CD14-positive monocyte (primary cell): ENCODE data around the gene ZNF346. TPM values are rescaled to one million over a fixed set of nuclear protein-coding genes. Genes with fewer than 3 reads are reported as not detected.

ENCODE experiments used
- DNase-seq, 3 donors: peaks; one replicate each; pipeline ENCODE4 v3.0.0-alpha.2; 2011 to 2022
- H2AFZ ChIP-seq: 2 replicates; pipeline ENCODE4 v1.6.0; 2012; ENCODE audit warnings: mild to moderate bottlenecking, low read depth, low read length, inconsistent platforms; ENCODE audit not compliant: insufficient read depth, poor library complexity, severe bottlenecking
- H3K27ac ChIP-seq, 2 donors: 1 replicate in 1 of 2; 2 replicates in 1 of 2; pipeline ENCODE4 v1.5.1; 2012 to 2013; ENCODE audit warnings: low read length in 2 of 2, control low read depth in 1 of 2, inconsistent platforms in 1 of 2, low read depth in 1 of 2, mild to moderate bottlenecking in 1 of 2
- H3K27me3 ChIP-seq, 2 donors: one replicate each; pipeline versions ENCODE4 v1.6.0 to v1.6.1; 2011 to 2013; ENCODE audit warnings: low read length in 2 of 2; ENCODE audit not compliant: control insufficient read depth in 2 of 2, insufficient read depth in 2 of 2
- H3K36me3 ChIP-seq, 2 donors: replicated peaks in 1 of 2; 1 replicate in 1 of 2; 2 replicates in 1 of 2; pipeline versions ENCODE4 v1.5.1 to v1.6.1; 2012 to 2013; ENCODE audit warnings: low read length in 2 of 2, control low read depth in 1 of 2, inconsistent platforms in 1 of 2, mild to moderate bottlenecking in 1 of 2; ENCODE audit not compliant: insufficient read depth in 2 of 2, control insufficient read depth in 1 of 2
- H3K4me1 ChIP-seq, 2 donors: 1 replicate in 1 of 2; 2 replicates in 1 of 2; pipeline versions ENCODE4 v1.5.1 to v1.6.1; 2012 to 2013; ENCODE audit warnings: low read length in 2 of 2, control low read depth in 1 of 2, inconsistent platforms in 1 of 2, mild to moderate bottlenecking in 1 of 2, moderate library complexity in 1 of 2; ENCODE audit not compliant: insufficient read depth in 2 of 2, control insufficient read depth in 1 of 2
- H3K4me2 ChIP-seq: replicated peaks from 2 replicates; pipeline ENCODE3; 2012; ENCODE audit warnings: low read length, moderate library complexity, mild to moderate bottlenecking; ENCODE audit not compliant: poor library complexity, severe bottlenecking; ENCODE audit errors: extremely low read depth
- H3K4me3 ChIP-seq, 3 experiments: fragments of 200-600 bp in 1 of 3; sonication (generic) in 1 of 3; replicated peaks in 1 of 3; 1 replicate in 2 of 3; 2 replicates in 1 of 3; pipeline ENCODE4 v1.5.1; 2011 to 2013; ENCODE audit warnings: low read length in 3 of 3, mild to moderate bottlenecking in 3 of 3, control low read depth in 2 of 3, low read depth in 2 of 3, inconsistent platforms in 1 of 3, moderate library complexity in 1 of 3
- H3K79me2 ChIP-seq: 2 replicates; pipeline ENCODE4 v1.6.0; 2012; ENCODE audit warnings: mild to moderate bottlenecking, control low read depth, inconsistent platforms, low read length, moderate library complexity; ENCODE audit not compliant: insufficient read depth
- H3K9ac ChIP-seq: 2 replicates; pipeline ENCODE4 v1.6.0; 2017; ENCODE audit warnings: low read length, mild to moderate bottlenecking; ENCODE audit not compliant: insufficient read depth, poor library complexity, severe bottlenecking
- H3K9me3 ChIP-seq, 2 donors: replicated peaks in 1 of 2; 1 replicate in 1 of 2; 2 replicates in 1 of 2; pipeline versions ENCODE4 v1.5.1 to v1.6.1; 2012 to 2013; ENCODE audit warnings: low read length in 2 of 2, control low read depth in 1 of 2; ENCODE audit not compliant: control insufficient read depth in 1 of 2, insufficient read depth in 1 of 2
- H4K20me1 ChIP-seq: 2 replicates; pipeline ENCODE4 v1.6.0; 2012; ENCODE audit warnings: mild to moderate bottlenecking, low read length, control low read depth, moderate library complexity; ENCODE audit not compliant: insufficient read depth
- H3K27ac Mint-ChIP-seq, 7 donors: one replicate each; pipeline ENCODE4 v1.8.0; 2020; ENCODE audit warnings: mild to moderate bottlenecking in 7 of 7, mixed read lengths in 7 of 7, moderate library complexity in 6 of 7, inconsistent platforms in 2 of 7
- H3K27me3 Mint-ChIP-seq, 3 donors: one replicate each; pipeline ENCODE4 v1.8.0; 2021 to 2022; ENCODE audit warnings: low read depth in 3 of 3, mild to moderate bottlenecking in 3 of 3, mixed read lengths in 3 of 3, moderate library complexity in 3 of 3, inconsistent platforms in 1 of 3
- H3K36me3 Mint-ChIP-seq, 2 donors: one replicate each; pipeline ENCODE4 v1.8.0; 2020; ENCODE audit warnings: mixed read lengths in 2 of 2, inconsistent platforms in 1 of 2, mild to moderate bottlenecking in 1 of 2
- H3K4me1 Mint-ChIP-seq: one replicate; pipeline ENCODE4 v1.8.0; 2020; ENCODE audit warnings: mild to moderate bottlenecking, mixed read lengths
- H3K4me3 Mint-ChIP-seq, 2 donors: one replicate each; pipeline ENCODE4 v1.8.0; 2020; ENCODE audit warnings: mild to moderate bottlenecking in 2 of 2, mixed read lengths in 2 of 2, moderate library complexity in 1 of 2
- H3K9me3 Mint-ChIP-seq, 7 donors: one replicate each; pipeline ENCODE4 v1.8.0; 2020 to 2022; ENCODE audit warnings: mixed read lengths in 7 of 7, mild to moderate bottlenecking in 6 of 7, moderate library complexity in 6 of 7, inconsistent platforms in 2 of 7
- CTCF ChIP-seq: fragments of 200-600 bp; IDR thresholded peaks from one replicate; pipeline ENCODE4 v1.8.0; 2022; ENCODE audit warnings: antibody characterized with exemption, mild to moderate bottlenecking
- WGBS: methylation state at CpG from one replicate; pipeline ENCODE4 v1.1.5; 2013; ENCODE audit warnings: missing lambda C conversion rate; ENCODE audit not compliant: insufficient coverage; 5-methylcytosine and 5-hydroxymethylcytosine counted together
- intact Hi-C, 2 donors: fragments of 100-400 bp; cut with micrococcal nuclease; formaldehyde crosslinking; loops; one replicate each; pipeline versions ENCODE4 v1.15.0 to v1.15.1; 2023
- polyA plus RNA-seq, 3 donors: library from polyadenylated mRNA; depleted of rRNA in 1 of 3; unstranded in 2 of 3; stranded (reverse) in 1 of 3; fragments of 300-500 nt in 2 of 3; fragments of >200 nt in 1 of 3; fragmentation: Illumina TruSeq in 2 of 3; gene quantifications; 1 replicate in 2 of 3; 2 replicates in 1 of 3; pipeline ENCODE4 v1.2.3, GENCODE V29; 2012 to 2021

Gene ZNF346
- polyA plus RNA-seq, 3 donors = 6.0 to 9.6 (median 6.4) TPM

DNA sequence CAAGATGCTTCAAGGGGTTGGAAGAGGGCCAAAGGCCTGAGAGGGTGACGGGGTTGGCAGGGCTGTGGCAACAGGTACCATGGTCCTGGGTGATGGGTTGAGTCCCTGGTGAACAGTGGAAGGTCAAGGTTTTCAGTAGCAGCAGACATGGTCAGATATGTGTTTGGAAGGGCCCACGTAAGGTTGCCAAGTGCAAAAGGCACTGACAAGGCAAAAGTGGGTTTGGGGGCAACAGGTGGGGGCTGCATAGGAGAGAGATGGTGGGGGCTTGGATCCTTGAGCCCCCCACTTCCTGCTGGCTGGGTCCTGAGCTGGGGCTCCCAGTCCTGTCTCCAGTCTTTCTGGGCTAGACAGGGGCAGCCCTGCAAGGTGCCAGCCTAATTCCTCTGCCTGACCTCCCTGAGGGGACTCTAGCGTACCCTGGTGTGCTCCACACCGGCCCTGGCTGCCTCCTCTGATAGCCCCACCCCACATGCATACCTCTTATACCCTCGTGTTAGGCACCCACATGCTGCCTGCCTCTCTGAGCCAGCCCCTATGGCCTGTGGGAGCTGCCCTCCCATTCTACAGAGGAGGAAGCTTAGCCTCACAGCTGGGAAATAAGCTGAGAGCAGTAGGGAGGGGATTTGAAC is 90.2 kb downstream of the ZNF346 start:
- Histone ChIP-seq H3K27ac (no peak overlapping the region), H2AFZ (no peak overlapping the region), H3K4me2 (no peak overlapping the region), H3K79me2 (no peaks in the 10 kb centered on the region), H3K27me3 (no peaks in the 10 kb centered on the region), H3K9me3 (no peaks in the 10 kb centered on the region), H3K4me3 (no peak overlapping the region), H4K20me1 (no peaks in the 10 kb centered on the region), H3K9ac (no peak overlapping the region), H3K4me1 (peaks cover 27 to 28% of the 10 kb centered on the region in 2 donors), H3K36me3 (no peaks in the 10 kb centered on the region)
- H3K9me3 Mint-ChIP-seq = peaks cover 0 to 2% (median 0%) of the 10 kb centered on the region in 7 donors
- no peak overlapping the region for H3K4me3 Mint-ChIP-seq
- 96% methylated on average over 4 of the region's 5 CpGs for WGBS
- intact Hi-C loops = loop anchor here in 1 of 2 donors (5.0 kb wide), 1 partner anchor 70 kb away; no protein-coding TSS in a partner anchor
- peaks cover 29% of the 10 kb centered on the region for H3K4me1 Mint-ChIP-seq
- peak in 1 of 3 donors; percentile 2 for DNase-seq
- peak overlapping the region in 1 of 7 donors; percentile 38 for H3K27ac Mint-ChIP-seq
- H3K36me3 Mint-ChIP-seq = no peaks in the 10 kb centered on the region
- no peak for TF ChIP-seq CTCF
- H3K27me3 Mint-ChIP-seq = peaks cover 0 to 6% (median 2%) of the 10 kb centered on the region in 3 donors

DNA sequence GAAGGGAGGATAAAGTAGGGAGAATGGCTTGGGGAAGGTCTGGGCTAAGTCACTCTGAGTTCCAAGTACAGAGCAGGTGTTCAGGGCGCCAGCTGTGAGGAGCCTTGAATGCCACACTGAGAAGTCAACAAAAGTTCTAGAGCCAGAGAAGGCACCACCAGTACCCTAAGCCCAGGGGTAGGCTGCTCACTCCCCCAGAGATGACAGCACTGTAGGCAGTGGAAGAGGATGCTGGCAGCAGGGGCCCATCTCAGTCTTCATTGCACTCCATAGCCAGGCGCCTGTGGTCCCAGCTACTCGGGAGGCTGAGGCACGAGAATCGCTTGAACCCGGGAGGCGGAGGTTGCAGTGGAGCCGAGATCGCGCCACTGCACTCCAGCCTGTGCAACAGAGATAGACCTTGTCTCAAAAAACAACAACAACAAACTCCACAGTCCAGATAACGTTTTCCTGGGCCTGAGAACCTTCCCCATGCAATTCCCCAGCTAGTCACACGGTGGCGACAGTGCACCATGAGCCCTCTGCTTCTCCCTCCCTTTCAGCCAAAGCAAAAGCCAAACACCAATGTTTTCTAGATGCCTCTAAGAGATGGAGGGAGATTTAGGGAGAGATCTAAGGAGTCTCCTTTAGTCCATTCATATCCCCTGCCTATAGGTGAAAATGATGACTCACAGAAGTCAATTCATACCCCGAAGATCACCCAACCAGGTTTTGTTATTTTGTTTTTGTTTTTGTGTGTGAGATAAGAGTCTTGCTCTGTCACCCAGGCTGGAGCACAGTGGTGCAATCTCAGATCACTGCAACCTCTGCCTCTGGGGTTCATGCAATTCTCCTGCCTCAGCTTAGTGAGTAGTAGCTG is 91.3 kb downstream of the ZNF346 start:
- 26% methylated on average over 11 of the region's 14 CpGs for WGBS
- intact Hi-C loops = loop anchor here in 1 of 2 donors (5.0 kb wide), 1 partner anchor 69 kb away; no protein-coding TSS in a partner anchor
- Mint-ChIP-seq H3K4me3 (peak overlapping the region; percentile 48 to 81), H3K36me3 (no peaks in the 10 kb centered on the region), H3K4me1 (peaks cover 29% of the 10 kb centered on the region), H3K9me3 (peaks cover 0 to 2% (median 0%) of the 10 kb centered on the region in 7 donors), H3K27ac (peak overlapping the region; percentile 88 to 96 (median 92)), H3K27me3 (peaks cover 0 to 3% (median 2%) of the 10 kb centered on the region in 3 donors)
- peak; percentile 97 for TF ChIP-seq CTCF
- Histone ChIP-seq H3K4me1 (peaks cover 27 to 28% of the 10 kb centered on the region in 2 donors), H3K27me3 (no peaks in the 10 kb centered on the region), H3K79me2 (no peaks in the 10 kb centered on the region), H3K4me3 (peak overlapping the region in 1 of 3 experiments; percentile 74), H3K36me3 (no peaks in the 10 kb centered on the region), H2AFZ (peak overlapping the region; percentile 84), H3K4me2 (peak overlapping the region; percentile 62), H3K9ac (peak overlapping the region; percentile 63), H3K9me3 (no peaks in the 10 kb centered on the region), H3K27ac (peak overlapping the region; percentile 84 to 86), H4K20me1 (no peaks in the 10 kb centered on the region)
- DNase-seq = peak; percentile 68 to 74 (median 71)
